ENCODE results near the gene TCP1.

GRCh38 chr6:159778542-159779103 is 10.8 kb downstream of the TCP1 start:
- no peak for TF ChIP-seq CTCF (conservative IDR thresholded peaks at IDR 0.05)
- TF ChIP-seq EZH2 (IDR thresholded peaks at IDR 0.05; ENCODE audit: low read depth) = no peak

All from PC-9 (cell line).